ENCODE measurements around the gene MRFAP1.

- TF ChIP-seq CTCF (IDR thresholded peaks at IDR 0.05) (no peak), POLR2A (IDR thresholded peaks at IDR 0.05; ENCODE audit: low read depth) (no peak), POLR2AphosphoS5 (IDR thresholded peaks at IDR 0.05) (no peak), EP300 (IDR thresholded peaks at IDR 0.05) (no peak)
Observed at GRCh38 chr4:6591781-6592180, 48.7 kb upstream of the MRFAP1 start.
